AG09309 (cell line): ENCODE results near the gene PRKAR1B.
"Not testable (repeated sequence)": the region's sequence is repeated elsewhere in the genome, so short reads cannot be mapped to it uniquely, and the experiment has no call there.

Experiments
- DNase-seq: peaks from one replicate; pipeline ENCODE4 v3.0.0-alpha.2; 2010; ENCODE audit warnings: low read depth
- H3K4me3 ChIP-seq: 2 replicates; pipeline ENCODE4 v1.5.1; 2011; ENCODE audit warnings: mild to moderate bottlenecking, low read depth, low read length, moderate library complexity; ENCODE audit not compliant: control insufficient read depth
- CTCF ChIP-seq: IDR thresholded peaks from 2 replicates; pipeline ENCODE4 v1.5.1; 2011; ENCODE audit warnings: mild to moderate bottlenecking, low read depth, low read length, inconsistent platforms; ENCODE audit not compliant: insufficient read depth, control insufficient read depth; ENCODE audit errors: missing control alignments

The PRKAR1B gene

GRCh38 chr7:619368-619840 lies 107.7 kb downstream of the PRKAR1B start:
- H3K4me3 ChIP-seq = no peak overlapping the region
- TF ChIP-seq CTCF = no peak
- DNase-seq = no peak

- DNase-seq = no peak
- TF ChIP-seq CTCF = no peak
- H3K4me3 ChIP-seq = no peak overlapping the region
Measured at GRCh38 chr7:618539-619367, 108.3 kb downstream of the PRKAR1B start.

GRCh38 chr7:617614-618538 lies 109.2 kb downstream of the PRKAR1B start:
- no peak for TF ChIP-seq CTCF
- no peak for DNase-seq

GRCh38 chr7:613442-614140 lies 113.5 kb downstream of the PRKAR1B start:
- no peak for TF ChIP-seq CTCF
- no peak for DNase-seq
- H3K4me3 ChIP-seq = no peak overlapping the region

More at GRCh38 chr7:617614-618538, 109.2 kb downstream of the PRKAR1B start:
- no peak overlapping the region for H3K4me3 ChIP-seq

GRCh38 chr7:611837-612236 lies 115.2 kb downstream of the PRKAR1B start:
- not testable (repeated sequence) for DNase-seq, H3K4me3 ChIP-seq

GRCh38 chr7:611281-611810 lies 115.7 kb downstream of the PRKAR1B start:
- DNase-seq = no peak
- H3K4me3 ChIP-seq = no peak overlapping the region
- TF ChIP-seq CTCF = no peak
